Measurements from ENCODE around the gene SPIC. TPM values are rescaled to one million over a fixed set of nuclear protein-coding genes. Genes with fewer than 3 reads are reported as not detected.
A peak's percentile ranks its signal among the peaks of the same experiment; 100 is the strongest.

SPIC gene
- total RNA-seq, 1 experiment from 2014 or later: not detected

- Histone ChIP-seq H3K79me1 (ENCODE audit: insufficient read depth, low read depth, low read length, poor library complexity, severe bottlenecking) (no peaks in the 10 kb centered on the region), H4K91ac (ENCODE audit: insufficient read length, low read depth, low read length) (no peak overlapping the region), H3K4ac (ENCODE audit: low read depth, low read length) (no peak overlapping the region), H3K14ac (ENCODE audit: insufficient read depth, low read length) (no peak overlapping the region), H3T11ph (ENCODE audit: low read length) (no peak overlapping the region), H3K18ac (ENCODE audit: insufficient read length, low read depth, low read length) (no peak overlapping the region), H3K27me3 (ENCODE audit: insufficient read depth, low read length) (no peaks in the 10 kb centered on the region), H3K4me1 (ENCODE audit: insufficient read depth, low read length) (no peaks in the 10 kb centered on the region), H3K23ac (ENCODE audit: insufficient read length, low read depth, low read length) (no peak overlapping the region), H2AK5ac (ENCODE audit: insufficient read length, low read length) (no peak overlapping the region), H3K27ac (ENCODE audit: insufficient read length, low read depth, low read length) (no peak overlapping the region), H4K8ac (replicated peaks; ENCODE audit: insufficient read length, low read depth, low read length) (no peak overlapping the region), H3K56ac (ENCODE audit: insufficient read length, low read depth, low read length) (no peak overlapping the region), H3K9me3 (ENCODE audit: control insufficient read depth, low read depth, low read length) (no peaks in the 10 kb centered on the region), H2BK120ac (ENCODE audit: low read depth, low read length, poor library complexity, severe bottlenecking) (no peak overlapping the region), H4K5ac (ENCODE audit: insufficient read length, low read depth, low read length) (no peak overlapping the region), H3K4me2 (ENCODE audit: insufficient read depth, insufficient read length, low read length) (no peak overlapping the region), H2BK12ac (ENCODE audit: insufficient read length, low read depth, low read length) (no peak overlapping the region), H3K79me2 (ENCODE audit: insufficient read depth, low read length) (no peaks in the 10 kb centered on the region), H3K23me2 (ENCODE audit: insufficient read length, low read depth, low read length, poor library complexity, severe bottlenecking) (no peaks in the 10 kb centered on the region), H4K20me1 (ENCODE audit: control insufficient read depth, insufficient read depth, insufficient read length) (no peaks in the 10 kb centered on the region), H2BK5ac (ENCODE audit: insufficient read length, low read length) (no peak overlapping the region), H2BK20ac (ENCODE audit: low read depth, low read length, poor library complexity, severe bottlenecking) (no peak overlapping the region), H2AFZ (ENCODE audit: low read length) (no peak overlapping the region), H3K9ac (ENCODE audit: extremely low read depth, insufficient read length, low read length) (no peak overlapping the region), H2BK15ac (ENCODE audit: low read depth, low read length) (no peak overlapping the region)
- Mint-ChIP-seq H3K4me3 (no peak overlapping the region), H3K27ac (peak overlapping the region in 1 of 3 experiments; percentile 28; a peak in 1 of 7 replicates), H3K9me3 (no peaks in the 10 kb centered on the region), H3K27me3 (ENCODE audit: low read depth) (no peaks in the 10 kb centered on the region), H3K4me1 (peaks cover 0 to 3% of the 10 kb centered on the region in 2 experiments; a peak in 1 of 4 replicates), H3K36me3 (ENCODE audit: insufficient read depth in 1 of 3, low read depth in 3 of 3) (no peaks in the 10 kb centered on the region)
- WGBS (ENCODE audit: extremely low coverage, insufficient read length, low lambda C conversion rate): no CpG with 5 or more reads among the region's 10 CpGs
- TF ChIP-seq, protein P1, sequence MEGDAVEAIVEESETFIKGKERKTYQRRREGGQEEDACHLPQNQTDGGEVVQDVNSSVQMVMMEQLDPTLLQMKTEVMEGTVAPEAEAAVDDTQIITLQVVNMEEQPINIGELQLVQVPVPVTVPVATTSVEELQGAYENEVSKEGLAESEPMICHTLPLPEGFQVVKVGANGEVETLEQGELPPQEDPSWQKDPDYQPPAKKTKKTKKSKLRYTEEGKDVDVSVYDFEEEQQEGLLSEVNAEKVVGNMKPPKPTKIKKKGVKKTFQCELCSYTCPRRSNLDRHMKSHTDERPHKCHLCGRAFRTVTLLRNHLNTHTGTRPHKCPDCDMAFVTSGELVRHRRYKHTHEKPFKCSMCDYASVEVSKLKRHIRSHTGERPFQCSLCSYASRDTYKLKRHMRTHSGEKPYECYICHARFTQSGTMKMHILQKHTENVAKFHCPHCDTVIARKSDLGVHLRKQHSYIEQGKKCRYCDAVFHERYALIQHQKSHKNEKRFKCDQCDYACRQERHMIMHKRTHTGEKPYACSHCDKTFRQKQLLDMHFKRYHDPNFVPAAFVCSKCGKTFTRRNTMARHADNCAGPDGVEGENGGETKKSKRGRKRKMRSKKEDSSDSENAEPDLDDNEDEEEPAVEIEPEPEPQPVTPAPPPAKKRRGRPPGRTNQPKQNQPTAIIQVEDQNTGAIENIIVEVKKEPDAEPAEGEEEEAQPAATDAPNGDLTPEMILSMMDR (conservative IDR thresholded peaks at IDR 0.05): no peak
- no peak for DNase-seq
Measured at GRCh38 chr12:101527682-101528081, 52.5 kb downstream of the SPIC start.
